K562 (cell line): Measurements from ENCODE around the gene ENDOU. TPM values are rescaled to one million over a fixed set of nuclear protein-coding genes. Genes with fewer than 3 reads are reported as not detected.

Source experiments
- ATAC-seq: fragments of 200-7000 bp; cut with Tn5 transposase; 3 replicates; pipeline ENCODE4 v1.9.1; 2020; ENCODE audit warnings: moderate library complexity
- BruUV-seq: library from RNA; stranded (reverse); fragments of 400-500 nt; replicated peaks from 2 replicates; lab custom pipeline; 2021; lab: Mats Ljungman, UMichigan
- CTCF ChIA-PET: fragments of 300-600 bp; formaldehyde crosslinking; extraction: SDS; loops from one replicate; lab custom pipeline; 2021; ENCODE audit warnings: low intra/inter-chr PET ratio; lab: Yijun Ruan, JAX
- POLR2A ChIA-PET: fragments of 300-600, 350-650 bp; sonication (Branson Sonifier 250); formaldehyde crosslinking; extraction: SDS; loops from one replicate; lab custom pipeline; 2021; ENCODE audit warnings: antibody characterized with exemption, inconsistent platforms; lab: Yijun Ruan, JAX
- DNase-seq, 4 experiments: peaks; one replicate each; pipeline versions ENCODE4 v3.0.0 to v3.0.0-alpha.2; 2011 to 2018; ENCODE audit warnings: low spot score in 3 of 4, mixed read lengths in 3 of 4; ENCODE audit errors: extremely low read depth in 1 of 4
- FAIRE-seq: peaks from 2 replicates; lab custom pipeline; 2011; peaks lifted over from hg19 to GRCh38; lab: Jason Lieb, UNC
- H2AFZ ChIP-seq: 2 replicates; pipeline ENCODE4 v1.6.0; 2011; ENCODE audit warnings: low read depth, low read length, control low read depth, inconsistent platforms
- H3K27ac ChIP-seq: fragments of 200-600 bp; 3 replicates; pipeline ENCODE4 v1.8.0; 2011; ENCODE audit warnings: low read depth, mild to moderate bottlenecking, control low read depth, inconsistent platforms, low read length, moderate library complexity, mixed read lengths; ENCODE audit errors: extremely low read depth
- H3K27me3 ChIP-seq, 2 experiments: fragments of 300-600 bp in 1 of 2; 2 replicates in 1 of 2; 3 replicates in 1 of 2; pipeline versions ENCODE4 v1.6.0 to v1.8.0; 2011; ENCODE audit warnings: inconsistent platforms in 2 of 2, low read length in 2 of 2, mild to moderate bottlenecking in 1 of 2, mixed read lengths in 1 of 2, moderate library complexity in 1 of 2; ENCODE audit not compliant: control insufficient read depth in 2 of 2, insufficient read depth in 2 of 2
- H3K36me3 ChIP-seq: fragments of 300-600 bp; 3 replicates; pipeline ENCODE4 v1.8.0; 2011; ENCODE audit warnings: mild to moderate bottlenecking, low read length, inconsistent platforms; ENCODE audit not compliant: control insufficient read depth, insufficient read depth
- H3K4me1 ChIP-seq, 2 experiments: fragments of 200-600 bp in 1 of 2; replicated peaks in 1 of 2; 2 replicates in 1 of 2; 3 replicates in 1 of 2; pipeline versions ENCODE4 v1.5.1 to v1.8.0; 2011; ENCODE audit warnings: inconsistent platforms in 2 of 2, low read length in 2 of 2, mild to moderate bottlenecking in 1 of 2, mixed read lengths in 1 of 2, moderate library complexity in 1 of 2; ENCODE audit not compliant: control insufficient read depth in 2 of 2, insufficient read depth in 2 of 2
- H3K4me2 ChIP-seq: 2 replicates; pipeline ENCODE4 v1.6.1; 2011; ENCODE audit warnings: low read length, control low read depth, inconsistent platforms, mixed read lengths; ENCODE audit not compliant: insufficient read depth
- H3K4me3 ChIP-seq: fragments of 200-600 bp; sonication (generic), shearing (Covaris generic); 2 replicates; pipeline ENCODE4 v1.5.1; 2016; ENCODE audit warnings: control low read depth, inconsistent platforms
- H3K79me2 ChIP-seq: fragments of 200-600 bp; 3 replicates; pipeline ENCODE4 v1.8.0; 2011; ENCODE audit warnings: low read length, inconsistent platforms; ENCODE audit not compliant: control insufficient read depth, insufficient read depth
- H3K9ac ChIP-seq, 2 experiments: 2 replicates each; pipeline versions ENCODE4 v1.6.0 to v1.6.1; 2011; ENCODE audit warnings: low read depth in 2 of 2, low read length in 2 of 2, control low read depth in 1 of 2, inconsistent platforms in 1 of 2, mild to moderate bottlenecking in 1 of 2, mixed read lengths in 1 of 2; ENCODE audit not compliant: insufficient read depth in 1 of 2
- H3K9me1 ChIP-seq: one replicate; pipeline ENCODE4 v1.6.0; 2011; ENCODE audit warnings: inconsistent platforms, mild to moderate bottlenecking, low read length, moderate library complexity; ENCODE audit not compliant: control insufficient read depth, insufficient read depth
- H3K9me3 ChIP-seq: replicated peaks from 2 replicates; pipeline ENCODE4 v1.5.1; 2011; ENCODE audit warnings: low read depth, low read length, inconsistent platforms; ENCODE audit not compliant: control insufficient read depth, insufficient read depth
- H4K20me1 ChIP-seq: replicated peaks from 2 replicates; pipeline ENCODE4 v1.6.1; 2011; ENCODE audit warnings: low read length, inconsistent platforms, mixed read lengths; ENCODE audit not compliant: control insufficient read depth, insufficient read depth
- CEBPZ ChIP-seq: fragments of 150-350 bp; IDR thresholded peaks from 2 replicates; pipeline ENCODE4 v1.6.1; 2014; ENCODE audit warnings: low read depth, mild to moderate bottlenecking, low read length, borderline replicate concordance
- HIVEP1 ChIP-seq: fragments of 250-450 bp; sonication (Bioruptor Pico); IDR thresholded peaks from 2 replicates; pipeline ENCODE4 v1.4.0; 2020; ENCODE audit warnings: mild to moderate bottlenecking
- HOMEZ ChIP-seq: fragments of 250-450 bp; sonication (Bioruptor Pico); IDR thresholded peaks from 2 replicates; pipeline ENCODE4 v1.4.0; 2020; ENCODE audit warnings: mild to moderate bottlenecking, moderate library complexity
- SMARCB1 ChIP-seq: IDR thresholded peaks from 2 replicates; pipeline ENCODE4 v1.6.1; 2011; ENCODE audit warnings: improper control_type of control experiment, low read depth; ENCODE audit not compliant: insufficient read length
- SRSF9 ChIP-seq: fragments of 200-400 bp; formaldehyde crosslinking; IDR thresholded peaks from 2 replicates; pipeline ENCODE4 v1.6.1; 2017; ENCODE audit warnings: low read depth, low read length, borderline replicate concordance
- ZFP91 ChIP-seq: sonication (generic); formaldehyde crosslinking; IDR thresholded peaks from 2 replicates; pipeline ENCODE4 v1.8.0; 2022; ENCODE audit warnings: mild to moderate bottlenecking, missing genetic modification reagents
- WGBS: fragments of 100-300 bp; shearing (Covaris generic); methylation state at CpG from one replicate; pipeline ENCODE4 v1.1.6; 2016; ENCODE audit warnings: low coverage, mixed read lengths; ENCODE audit not compliant: insufficient coverage; ENCODE audit errors: missing lambda C conversion rate; 5-methylcytosine and 5-hydroxymethylcytosine counted together
- in situ Hi-C: fragments of 300-500 bp; cut with MboI; formaldehyde crosslinking; loops from 4 replicates; pipeline ENCODE4 v1.15.0; 2018; ENCODE audit warnings: inconsistent platforms, mixed read lengths
- intact Hi-C: fragments of 100-400 bp; cut with micrococcal nuclease; formaldehyde crosslinking; loops from 2 replicates; pipeline ENCODE4 v1.14.2; 2022
- polyA plus RNA-seq, 8 experiments: library from polyadenylated mRNA; depleted of rRNA in 4 of 8; stranded (reverse) in 5 of 8; unstranded in 3 of 8; fragments of >200 nt; fragmentation: Nextera tagmentation in 2 of 8; fragmentation: Illumina TruSeq in 1 of 8; extraction: Ambion mirVana in 2 of 8; extraction: Trizol in 1 of 8; gene quantifications; 2 replicates each; pipeline versions ENCODE4 v1.2.1 to v1.2.3, GENCODE V29; 2011 to 2014; ENCODE audit warnings: inconsistent platforms in 1 of 8, missing spikeins in 1 of 8
- total RNA-seq, 7 experiments: library from RNA; depleted of rRNA in 6 of 7; stranded (reverse); fragments of >200 nt in 6 of 7; fragmentation: Illumina TruSeq in 2 of 7; extraction: Trizol in 2 of 7; gene quantifications; 2 replicates each; pipeline versions ENCODE4 v1.2.1 to v1.2.3, GENCODE V29; 2011 to 2021; ENCODE audit warnings: low replicate concordance in 1 of 7

The ENDOU gene
- total and polyA plus RNA-seq, 9 of the 15 experiments (the other 6 are each of a cell fraction or from before 2014, with no cell fraction given) = 0.03 TPM; not detected in 8

GRCh38 chr12:47745485-47746041, 20.3 kb upstream of the ENDOU start:
- POLR2A ChIA-PET = interaction anchor here (0.6 kb wide), 2 partner anchors 22 to 41 kb away, joined by 3 to 4 read pairs; no protein-coding TSS in a partner anchor
- no peaks in the 10 kb centered on the region for H3K9me3 ChIP-seq
- 13% methylated on average over 15 of the region's 16 CpGs for WGBS
- TF ChIP-seq SRSF9 (no peak), ZFP91 (CRISPR knock-in tag) (no peak), SMARCB1 (no peak), HOMEZ (CRISPR knock-in tag) (no peak), HIVEP1 (no peak), CEBPZ (no peak)

More at GRCh38 chr12:47745485-47746041, 20.3 kb upstream of the ENDOU start:
- no peaks in the 10 kb centered on the region for H3K9me1 ChIP-seq
- in situ Hi-C loops (no loop called here), intact Hi-C loops (loop anchor here (2.0 kb wide), 1 partner anchor 21 kb away; no protein-coding TSS in a partner anchor)
- H2AFZ ChIP-seq = no peak overlapping the region
- ATAC-seq = no peak
- H3K9ac ChIP-seq = peak overlapping the region in 1 of 2 experiments; percentile 38; a peak in 1 of 4 replicates
- H3K27ac ChIP-seq = no peak overlapping the region
- H3K4me1 ChIP-seq = peaks cover 6 to 37% of the 10 kb centered on the region in 2 experiments; a peak in 3 of 5 replicates
- H3K36me3 ChIP-seq = no peaks in the 10 kb centered on the region
- peaks cover 28 to 70% of the 10 kb centered on the region in 2 experiments for H3K27me3 ChIP-seq
- no peak overlapping the region for H3K4me3 ChIP-seq
- no peak for DNase-seq
- no peaks in the 10 kb centered on the region for H3K79me2 ChIP-seq
- CTCF ChIA-PET = interaction anchor here (3.0 to 5.5 kb wide), 3 partner anchors 21 to 93 kb away, joined by 16 to 59 read pairs (median 42); no protein-coding TSS in a partner anchor
- no peak for FAIRE-seq
- no peaks in the 10 kb centered on the region; the same call in 1 of the 2 replicates for H4K20me1 ChIP-seq
- no TSS peak for BruUV-seq
- H3K4me2 ChIP-seq = no peak overlapping the region
